ENCODE data around the gene BMPR2. TPM values are rescaled to one million over a fixed set of nuclear protein-coding genes. Genes with fewer than 3 reads are reported as not detected.
"Not testable (repeated sequence)": the region's sequence is repeated elsewhere in the genome, so short reads cannot be mapped to it uniquely, and the experiment has no call there.

Gene BMPR2
- polyA plus RNA-seq, 4 donors, result 48.0 to 70.6 (median 67.0) TPM

DNA sequence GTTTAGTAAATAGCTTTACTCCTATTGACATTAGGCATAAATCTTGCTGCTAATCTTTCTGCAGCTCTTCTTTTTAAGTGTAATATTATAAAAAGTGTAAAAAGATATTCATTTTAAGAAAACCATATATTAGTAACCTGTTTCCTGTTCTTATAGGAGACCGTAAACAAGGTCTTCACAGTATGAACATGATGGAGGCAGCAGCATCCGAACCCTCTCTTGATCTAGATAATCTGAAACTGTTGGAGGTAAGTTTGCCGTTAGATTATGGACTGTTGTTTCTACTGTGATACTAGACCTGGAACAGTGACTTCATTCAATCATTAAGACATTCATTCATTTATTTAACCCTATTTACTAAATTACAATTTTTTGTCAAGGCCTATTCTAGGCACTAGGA, 138.6 kb downstream of the BMPR2 start:
- DNase-seq (ENCODE audit: low read depth in 4 of 4, low spot score in 3 of 4), result no peak

DNA sequence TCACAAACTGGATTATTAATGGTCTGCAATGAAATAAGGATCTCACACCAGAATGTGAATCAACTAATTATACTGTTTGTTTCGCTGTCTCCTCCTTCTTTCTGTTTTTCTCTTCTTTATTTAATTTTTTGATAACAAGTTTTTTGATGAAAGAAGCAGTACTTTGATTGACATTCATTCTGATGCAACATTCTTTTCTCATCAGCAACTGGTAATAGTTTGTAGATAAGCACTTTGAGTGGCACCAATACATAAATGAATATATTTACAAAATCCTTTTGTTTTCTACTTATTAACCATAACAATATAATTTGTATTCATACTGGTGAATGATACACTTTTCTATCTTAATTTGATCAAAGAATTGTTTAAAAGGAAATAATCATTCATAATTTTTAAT, 143.3 kb downstream of the BMPR2 start:
- no peak for DNase-seq (ENCODE audit: low read depth in 4 of 4, low spot score in 3 of 4)

DNA sequence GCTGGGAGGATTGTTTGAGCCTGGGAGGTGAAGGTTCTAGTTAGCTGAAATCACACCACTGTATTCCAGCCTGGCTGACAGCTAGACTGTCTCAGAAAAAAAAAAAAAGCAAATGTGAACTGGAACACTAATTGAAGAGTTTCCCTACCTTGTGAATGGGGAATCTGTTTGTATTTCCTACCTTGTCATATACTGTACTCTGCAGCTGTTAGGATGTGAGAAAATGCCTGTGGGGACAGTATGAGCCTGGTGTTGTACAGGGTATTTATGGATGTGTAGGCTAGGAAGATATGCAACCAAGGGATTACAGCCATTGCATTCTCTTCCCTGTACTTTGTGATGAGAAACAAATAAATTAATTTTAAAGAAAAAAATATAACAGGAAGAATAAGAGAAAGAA, 145.3 kb downstream of the BMPR2 start:
- no peak for DNase-seq (ENCODE audit: low read depth in 4 of 4, low spot score in 3 of 4)

DNA sequence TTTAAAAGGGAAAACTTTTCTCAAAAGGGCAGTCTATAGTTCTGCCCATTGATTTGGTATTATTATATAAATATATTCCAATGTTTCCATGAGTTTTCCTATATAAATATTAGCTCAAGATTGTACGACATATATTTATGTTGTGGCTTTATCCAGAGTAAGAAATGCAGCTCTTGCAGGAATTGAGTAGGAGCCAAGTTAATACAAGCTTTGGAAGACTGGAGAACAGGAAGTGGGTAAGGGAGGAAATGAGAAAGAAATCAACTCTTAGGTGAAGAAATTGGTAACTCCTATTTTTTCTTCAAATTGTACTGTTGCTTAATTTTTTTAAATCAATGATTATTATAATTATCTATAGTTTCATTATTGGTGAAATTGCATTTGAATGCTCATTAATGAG, 153.3 kb downstream of the BMPR2 start:
- DNase-seq (ENCODE audit: low read depth in 4 of 4, low spot score in 3 of 4), result no peak

DNA sequence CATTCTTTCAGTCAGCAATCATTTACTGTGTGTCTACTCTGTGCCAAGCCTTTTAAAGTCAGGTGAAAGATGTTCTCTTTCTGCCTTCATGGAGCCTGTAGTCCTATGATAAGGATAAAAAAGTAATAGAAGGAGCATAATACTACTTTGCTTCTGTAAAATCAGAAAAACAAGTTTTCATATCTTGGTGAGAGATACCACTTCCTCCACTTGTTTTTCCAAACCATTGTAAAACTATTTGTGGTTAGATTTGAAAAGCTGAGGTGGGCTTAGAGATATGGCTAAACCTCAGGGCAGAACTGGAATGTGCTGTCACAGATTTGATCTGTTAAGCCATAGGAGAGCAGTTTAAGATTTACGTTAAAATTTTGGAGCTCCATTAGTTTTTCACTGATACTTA, 153.9 kb downstream of the BMPR2 start:
- DNase-seq (ENCODE audit: low read depth in 4 of 4, low spot score in 3 of 4), result no peak

DNA sequence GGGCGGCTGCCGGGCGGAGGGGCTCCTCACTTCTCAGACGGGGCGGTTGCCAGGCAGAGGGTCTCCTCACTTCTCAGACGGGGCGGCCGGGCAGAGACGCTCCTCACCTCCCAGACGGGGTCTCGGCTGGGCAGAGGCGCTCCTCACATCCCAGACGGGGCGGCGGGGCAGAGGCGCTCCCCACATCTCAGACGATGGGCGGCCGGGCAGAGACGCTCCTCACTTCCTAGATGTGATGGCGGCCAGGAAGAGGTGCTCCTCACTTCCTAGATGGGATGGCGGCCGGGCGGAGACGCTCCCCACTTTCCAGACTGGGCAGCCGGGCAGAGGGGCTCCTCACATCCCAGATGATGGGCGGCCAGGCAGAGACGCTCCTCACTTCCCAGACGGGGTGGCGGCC, 159.2 kb downstream of the BMPR2 start:
- DNase-seq (ENCODE audit: low read depth in 4 of 4, low spot score in 3 of 4), result not testable (repeated sequence)

DNA sequence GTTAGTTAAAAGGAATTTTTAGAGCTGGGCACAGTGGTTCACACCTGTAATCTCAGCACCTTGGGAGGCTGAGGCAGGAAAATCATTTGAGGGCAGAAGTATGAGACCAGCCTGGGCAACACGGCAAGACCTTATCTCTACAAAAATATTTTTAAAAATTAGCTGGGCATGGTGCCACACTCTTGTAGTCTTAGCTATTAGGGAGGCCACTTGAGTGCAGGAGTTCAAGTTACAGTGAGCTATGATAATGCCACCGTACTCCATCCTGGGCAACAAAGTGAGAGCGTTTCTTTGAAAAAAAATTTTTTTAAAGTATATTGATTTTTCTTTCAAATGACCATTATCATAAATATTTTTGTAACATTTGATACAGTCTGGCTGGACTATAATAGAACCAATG, 165.0 kb downstream of the BMPR2 start:
- DNase-seq (ENCODE audit: low read depth in 4 of 4, low spot score in 3 of 4), result no peak

DNA sequence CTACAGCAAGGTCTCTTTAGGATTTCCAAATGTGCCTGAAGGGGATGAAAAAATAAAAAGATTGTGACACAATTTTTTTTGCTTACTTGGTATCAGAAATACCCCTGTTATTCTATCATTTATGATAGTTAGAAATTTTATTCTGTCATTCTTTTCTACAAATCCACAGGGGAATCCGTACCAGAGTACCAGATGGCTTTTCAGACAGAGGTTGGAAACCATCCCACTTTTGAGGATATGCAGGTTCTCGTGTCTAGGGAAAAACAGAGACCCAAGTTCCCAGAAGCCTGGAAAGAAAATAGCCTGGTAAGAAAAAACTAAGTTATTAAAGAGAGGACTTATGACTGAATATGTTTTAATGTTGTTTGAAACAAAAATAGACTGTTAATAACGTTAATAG, 166.0 kb downstream of the BMPR2 start:
- no peak for DNase-seq (ENCODE audit: low read depth in 4 of 4, low spot score in 3 of 4)

DNA sequence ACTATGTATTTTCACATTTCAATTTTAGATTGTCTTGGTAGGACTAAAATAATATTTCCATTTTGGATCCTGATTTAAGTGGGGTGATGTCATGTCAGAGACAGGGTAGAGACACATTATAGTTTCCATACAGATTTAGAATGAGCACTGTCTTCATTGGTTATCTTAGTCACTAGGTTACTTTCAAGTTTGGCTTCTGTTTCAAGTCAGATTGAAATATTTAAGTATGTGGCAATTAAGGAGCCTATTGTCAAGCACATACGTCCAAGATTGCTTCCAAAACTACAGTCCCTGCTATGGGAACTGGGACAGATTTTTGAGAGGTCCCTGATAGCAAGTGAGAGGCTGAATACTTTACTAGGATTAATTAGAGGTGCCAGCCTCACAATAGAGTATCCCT, 169.4 kb downstream of the BMPR2 start:
- DNase-seq (ENCODE audit: low read depth in 4 of 4, low spot score in 3 of 4), result no peak

DNA sequence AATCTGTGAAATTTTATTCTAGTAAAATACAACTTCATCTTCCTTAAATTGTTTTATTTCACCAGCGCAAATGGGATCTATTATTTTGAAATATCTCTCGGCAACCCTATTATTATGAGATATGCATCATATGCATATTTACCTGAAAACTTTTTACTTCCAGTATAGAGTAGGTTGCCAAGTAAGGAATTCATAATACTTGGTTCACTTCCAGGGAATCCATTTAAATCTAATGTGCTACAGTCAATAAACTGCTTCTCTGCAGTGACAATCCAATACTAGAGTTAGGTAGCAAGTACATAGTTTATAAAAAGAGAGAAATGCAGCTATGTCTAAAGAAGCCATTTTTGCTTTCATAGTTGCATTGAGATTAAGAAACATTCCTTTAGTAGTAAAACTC, 169.8 kb downstream of the BMPR2 start:
- DNase-seq (ENCODE audit: low read depth in 4 of 4, low spot score in 3 of 4), result no peak

DNA sequence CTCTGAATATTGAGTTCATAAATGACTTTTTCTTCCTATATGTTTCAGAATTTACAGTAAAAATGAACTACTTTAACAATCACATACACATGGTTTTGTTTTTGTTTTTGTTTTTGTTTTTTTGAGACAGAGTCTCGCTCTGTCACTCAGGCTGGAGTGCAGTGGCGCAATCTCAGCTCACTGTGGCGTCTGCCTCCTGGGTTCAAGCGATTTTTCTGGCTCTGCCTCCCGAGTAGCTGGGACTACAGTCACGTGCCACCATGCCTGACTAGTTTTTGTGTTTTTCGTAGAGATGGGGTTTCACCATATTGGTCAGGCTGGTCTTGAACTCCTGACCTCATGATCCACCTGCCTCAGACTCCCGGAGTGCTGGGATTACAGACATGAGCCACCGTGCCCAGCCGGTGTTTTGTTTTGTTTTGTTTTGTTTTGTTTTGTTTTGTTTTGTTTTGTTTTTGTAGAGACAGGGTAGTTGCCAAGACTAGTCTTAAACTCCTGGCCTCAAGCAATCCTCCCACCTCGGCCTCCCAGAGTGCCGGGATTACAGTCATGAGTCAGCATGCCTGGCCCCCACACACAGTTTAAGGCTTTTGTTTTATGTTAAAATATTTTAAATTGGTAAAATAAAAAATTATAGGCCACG, 170.5 kb downstream of the BMPR2 start:
- not testable (repeated sequence) for DNase-seq (ENCODE audit: low read depth in 4 of 4, low spot score in 3 of 4)

DNA sequence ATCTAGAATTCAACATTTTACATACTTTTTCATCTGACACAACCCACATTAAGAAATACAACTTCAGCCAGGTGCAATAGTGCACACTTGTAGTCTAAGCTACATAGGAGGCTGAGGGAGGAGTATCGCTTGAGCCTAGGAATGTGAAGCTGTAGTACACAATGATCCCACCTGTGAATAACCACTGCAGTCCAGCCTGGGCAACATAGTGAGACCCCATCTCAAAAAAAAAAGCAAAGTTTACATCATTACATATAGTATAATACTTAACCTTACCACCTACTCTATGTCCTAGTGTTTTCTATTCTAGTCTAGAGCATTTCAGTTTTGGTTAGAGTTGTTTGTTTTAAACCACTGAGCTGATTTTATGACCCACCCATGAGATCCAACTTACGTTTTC, 172.1 kb downstream of the BMPR2 start:
- DNase-seq (ENCODE audit: low read depth in 4 of 4, low spot score in 3 of 4), result no peak

DNA sequence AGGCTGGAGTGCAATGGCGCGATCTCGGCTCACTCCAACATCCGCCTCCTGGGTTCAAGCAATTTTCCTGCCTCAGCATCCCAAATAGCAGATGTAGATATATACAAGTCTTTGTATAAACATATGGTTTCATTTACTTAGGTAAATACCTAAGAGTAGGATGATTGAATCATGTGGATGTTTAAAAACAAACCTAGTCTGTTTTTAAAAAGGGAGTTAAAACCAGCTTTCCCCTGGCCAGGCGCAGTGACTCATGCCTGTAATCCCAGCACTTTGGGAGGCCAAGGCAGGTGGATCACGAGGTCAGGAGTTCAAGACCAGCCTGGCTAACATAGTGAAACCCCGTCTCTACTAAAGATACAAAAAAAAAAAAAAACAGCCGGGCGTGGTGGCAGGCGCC, 174.9 kb downstream of the BMPR2 start:
- not testable (repeated sequence) for DNase-seq (ENCODE audit: low read depth in 4 of 4, low spot score in 3 of 4)

DNA sequence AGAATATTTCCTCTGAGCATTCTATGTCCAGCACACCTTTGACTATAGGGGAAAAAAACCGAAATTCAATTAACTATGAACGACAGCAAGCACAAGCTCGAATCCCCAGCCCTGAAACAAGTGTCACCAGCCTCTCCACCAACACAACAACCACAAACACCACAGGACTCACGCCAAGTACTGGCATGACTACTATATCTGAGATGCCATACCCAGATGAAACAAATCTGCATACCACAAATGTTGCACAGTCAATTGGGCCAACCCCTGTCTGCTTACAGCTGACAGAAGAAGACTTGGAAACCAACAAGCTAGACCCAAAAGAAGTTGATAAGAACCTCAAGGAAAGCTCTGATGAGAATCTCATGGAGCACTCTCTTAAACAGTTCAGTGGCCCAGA, 179.2 kb downstream of the BMPR2 start:
- no peak for DNase-seq (ENCODE audit: low read depth in 4 of 4, low spot score in 3 of 4)

DNA sequence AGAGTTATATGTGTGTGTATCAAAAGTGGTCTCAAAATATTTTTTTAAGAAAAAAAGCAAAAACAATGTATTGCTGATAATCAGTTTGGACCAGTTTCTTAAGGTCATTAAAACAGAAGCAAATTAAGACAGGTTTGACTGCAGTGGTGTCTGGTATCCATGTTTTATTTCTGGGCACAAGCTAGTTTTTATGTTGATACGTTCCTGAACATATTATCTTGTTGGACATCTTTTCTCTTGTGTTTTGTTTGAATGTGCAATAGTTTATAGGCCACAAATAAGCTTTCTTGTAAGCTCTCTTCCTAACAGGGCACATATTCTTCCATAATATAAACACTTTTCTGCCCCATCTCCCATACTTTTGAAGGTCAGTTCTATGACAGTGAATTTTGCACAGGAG, 184.1 kb downstream of the BMPR2 start:
- no peak for DNase-seq (ENCODE audit: low read depth in 4 of 4, low spot score in 3 of 4)

DNA sequence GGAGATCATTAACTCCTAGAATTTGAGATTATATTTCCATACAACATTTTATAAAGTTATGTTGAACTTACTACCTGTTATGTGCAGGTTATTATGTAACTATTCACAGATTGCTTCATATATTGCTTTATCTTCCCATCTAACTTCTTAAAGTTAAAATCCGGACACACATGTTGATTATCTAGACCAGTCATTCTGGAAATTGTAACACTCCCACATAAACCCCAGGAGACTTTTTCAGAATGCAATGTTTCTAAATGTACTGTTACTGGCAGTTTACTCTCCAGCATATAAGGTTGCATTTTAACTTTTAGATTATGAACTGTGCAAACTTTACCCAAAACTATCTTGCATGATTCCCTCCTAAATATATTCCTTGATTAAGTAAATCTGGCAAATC, 188.1 kb downstream of the BMPR2 start:
- no peak for DNase-seq (ENCODE audit: low read depth in 4 of 4, low spot score in 3 of 4)

DNA sequence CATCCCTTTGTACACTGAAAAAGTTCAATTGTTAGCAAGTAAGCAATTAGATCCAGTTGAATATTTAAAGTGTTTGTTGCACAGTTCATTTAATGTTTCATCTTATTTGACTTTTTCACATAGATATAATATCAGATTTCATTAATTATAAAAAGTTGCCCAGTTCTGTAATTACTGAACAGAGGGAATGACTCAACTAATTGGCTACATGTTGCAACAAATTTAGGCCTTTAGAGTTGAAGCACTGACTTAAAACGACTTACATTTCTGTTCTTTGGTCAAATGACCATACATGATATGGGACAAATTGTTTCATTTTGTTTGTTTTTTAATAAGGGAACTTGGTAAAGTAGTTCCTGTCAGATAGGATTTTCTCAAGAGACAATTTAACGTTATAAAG, 190.2 kb downstream of the BMPR2 start:
- no peak for DNase-seq (ENCODE audit: low read depth in 4 of 4, low spot score in 3 of 4)

DNA sequence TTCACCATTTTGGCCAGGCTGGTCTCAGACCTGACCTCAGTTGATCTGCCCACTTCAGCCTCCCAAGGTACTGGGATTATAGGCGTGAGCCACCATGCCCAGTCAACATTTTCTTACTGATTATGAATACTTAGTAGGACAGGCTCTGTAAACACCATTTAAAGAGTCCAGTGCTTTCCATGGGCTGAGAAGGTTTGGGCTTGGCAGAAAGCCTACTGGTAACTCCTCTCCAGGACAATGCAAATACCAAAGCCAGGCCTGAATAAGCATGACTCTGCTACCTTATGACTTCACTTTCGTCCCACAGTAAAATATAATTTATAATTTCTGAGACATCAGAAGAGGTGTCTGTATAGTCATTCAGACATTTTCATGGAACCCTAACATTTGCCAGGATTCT, 198.4 kb downstream of the BMPR2 start:
- DNase-seq (ENCODE audit: low read depth in 4 of 4, low spot score in 3 of 4), result no peak

DNA sequence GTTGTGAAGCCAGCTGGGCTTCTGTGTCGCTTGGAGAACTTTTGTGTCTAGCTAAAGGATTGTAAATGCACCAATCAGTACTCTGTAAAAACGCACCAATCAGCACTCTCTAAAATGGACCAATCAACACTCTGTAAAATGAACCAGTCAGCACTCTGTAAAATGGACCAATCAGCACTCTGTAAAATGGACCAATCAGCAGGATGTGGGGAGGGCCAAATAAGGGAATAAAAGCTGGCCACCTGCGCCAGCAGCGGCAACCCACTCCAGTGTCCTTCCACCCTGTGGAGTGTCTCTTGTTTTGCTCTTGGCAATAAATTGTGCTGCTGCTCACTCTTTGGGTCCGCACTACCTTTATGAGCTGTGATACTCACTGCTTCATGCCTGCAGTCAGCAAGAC, 199.1 kb downstream of the BMPR2 start:
- not testable (repeated sequence) for DNase-seq (ENCODE audit: low read depth in 4 of 4, low spot score in 3 of 4)

DNA sequence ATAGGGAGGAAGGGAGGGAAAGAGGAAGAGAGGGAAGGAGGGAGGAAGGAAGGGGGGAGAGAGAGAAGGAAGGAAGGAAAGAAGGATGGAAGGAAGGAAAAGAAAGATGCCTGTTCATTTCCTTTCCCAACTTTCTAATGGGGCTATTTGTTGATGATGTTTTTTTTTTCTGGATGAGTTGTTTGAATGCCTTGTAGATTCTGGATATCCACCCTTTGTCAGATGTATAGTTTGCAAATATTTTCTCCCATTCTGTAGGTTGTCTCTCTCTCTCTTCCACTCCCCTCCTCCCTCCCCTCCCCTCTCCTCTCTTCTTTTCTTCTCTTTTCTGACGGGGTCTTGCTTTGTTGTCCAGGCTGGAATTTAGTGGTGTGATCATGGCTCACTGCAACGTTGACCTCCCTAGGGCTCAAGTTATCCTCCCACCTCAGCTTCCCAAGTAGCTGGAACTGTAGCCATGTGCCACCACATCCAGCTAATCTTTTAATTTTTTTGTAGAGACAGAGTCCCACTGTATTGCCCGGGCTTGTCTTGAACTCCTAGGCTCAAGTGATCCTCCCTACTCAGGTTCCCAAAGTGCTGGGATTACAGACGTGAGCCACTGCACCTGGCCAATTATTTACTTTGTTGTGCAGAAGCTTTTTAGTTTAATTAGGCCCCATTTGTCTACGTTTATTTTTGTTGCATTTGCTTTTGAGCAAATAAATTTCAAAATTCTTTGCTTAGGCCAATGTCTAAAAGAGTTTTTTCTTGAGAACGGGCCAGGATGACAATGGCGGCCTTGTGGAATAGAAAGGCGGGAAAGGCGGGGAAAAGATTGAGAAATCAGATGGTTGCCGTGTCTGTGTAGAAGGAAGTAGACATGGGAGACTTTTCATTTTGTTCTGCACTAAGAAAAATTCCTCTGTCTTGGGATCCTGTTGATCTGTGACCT, 201.4 kb downstream of the BMPR2 start:
- no peak for DNase-seq (ENCODE audit: low read depth in 4 of 4, low spot score in 3 of 4)

DNA sequence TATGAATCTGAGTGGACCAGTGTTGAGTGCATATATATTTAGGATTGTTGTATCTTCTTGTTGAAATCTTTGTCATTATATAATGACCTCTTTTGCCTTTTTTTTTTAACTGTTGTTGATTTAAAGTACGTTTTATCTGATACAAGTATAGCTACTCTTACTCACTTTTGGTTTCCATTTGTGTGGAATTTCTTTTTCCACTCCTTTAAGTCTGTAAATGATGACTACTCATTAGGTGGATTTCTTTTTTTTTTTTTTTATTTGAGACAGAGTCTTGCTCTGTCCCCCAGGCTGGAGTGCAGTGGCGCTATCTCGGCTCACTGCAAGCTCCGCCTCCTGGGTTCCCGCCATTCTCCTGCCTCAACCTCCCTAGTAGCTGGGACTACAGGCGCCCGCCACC, 206.7 kb downstream of the BMPR2 start:
- not testable (repeated sequence) for DNase-seq (ENCODE audit: low read depth in 4 of 4, low spot score in 3 of 4)

DNA sequence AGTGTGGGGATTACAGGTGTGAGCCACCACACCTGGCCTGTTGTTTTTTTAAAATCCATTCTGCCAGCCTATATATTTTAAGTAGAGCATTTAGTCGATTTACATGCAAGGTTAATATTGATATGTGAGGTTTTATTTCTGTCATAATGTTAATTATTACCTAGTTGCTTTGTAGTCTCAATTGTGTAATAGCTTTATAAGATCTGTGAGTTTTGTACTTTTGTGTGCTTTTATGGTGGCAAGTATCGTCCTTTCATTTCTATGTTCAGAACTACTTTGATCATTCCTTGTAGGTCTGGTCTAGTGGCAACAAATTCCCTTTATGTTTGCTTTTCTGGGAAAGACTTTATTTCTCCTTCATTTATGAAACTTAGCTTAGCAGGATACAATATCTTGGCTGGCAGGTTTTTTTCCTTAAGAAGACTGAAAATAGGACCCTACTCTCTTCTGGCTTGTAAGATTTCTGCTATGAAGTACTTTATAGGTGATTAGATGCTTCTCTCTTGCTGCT, 207.6 kb downstream of the BMPR2 start:
- DNase-seq (ENCODE audit: low read depth in 4 of 4, low spot score in 3 of 4), result no peak

All from left renal pelvis (tissue), 4 donors.